ENCODE data around the gene GNAI3. TPM values are rescaled to one million over a fixed set of nuclear protein-coding genes. Genes with fewer than 3 reads are reported as not detected.
A peak's percentile ranks its signal among the peaks of the same experiment; 100 is the strongest.

GNAI3 gene
- polyA plus RNA-seq, 1 experiment = 14.8 TPM

GRCh38 chr1:109634771-109635750 is 86.6 kb downstream of the GNAI3 start:
- no peak overlapping the region for H3K4me3 ChIP-seq (ENCODE audit: low read depth, low read length)
- no peak for DNase-seq (ENCODE audit: low read depth, low spot score)
- POLR2A ChIA-PET = interaction anchor here (1.4 kb wide), 1 partner anchor 87 kb away, joined by 11 read pairs; the partner anchor contains the start of gene GNAI3
- H3K27ac ChIP-seq (ENCODE audit: low read depth, low read length) = no peak overlapping the region
- TF ChIP-seq CTCF (IDR thresholded peaks at IDR 0.05; ENCODE audit: low read depth, low read length) = no peak
- no peaks in the 10 kb centered on the region for H3K27me3 ChIP-seq (ENCODE audit: control insufficient read depth, insufficient read depth, low read length)
- H3K9me3 ChIP-seq (ENCODE audit: control insufficient read depth, insufficient read depth, low read length) = no peaks in the 10 kb centered on the region
- CTCF ChIA-PET = interaction anchor here (1.1 to 10.8 kb wide), 7 partner anchors 8 to 139 kb away, joined by 3 to 106 read pairs (median 4); partner anchors contain the start of genes AMPD2 and GNAT2

GRCh38 chr1:109635862-109636200 is 87.4 kb downstream of the GNAI3 start:
- DNase-seq (ENCODE audit: low read depth, low spot score) = no peak
- no peak for TF ChIP-seq CTCF (IDR thresholded peaks at IDR 0.05; ENCODE audit: low read depth, low read length)
- Histone ChIP-seq H3K27ac (ENCODE audit: low read depth, low read length) (peak overlapping the region; percentile 33), H3K27me3 (ENCODE audit: control insufficient read depth, insufficient read depth, low read length) (no peaks in the 10 kb centered on the region), H3K4me3 (ENCODE audit: low read depth, low read length) (no peak overlapping the region), H3K9me3 (ENCODE audit: control insufficient read depth, insufficient read depth, low read length) (no peaks in the 10 kb centered on the region)
- POLR2A ChIA-PET = interaction anchor here (0.7 to 1.4 kb wide), 2 partner anchors 35 to 88 kb away, joined by 3 to 11 read pairs; partner anchors contain the start of gene GNAI3
- CTCF ChIA-PET = interaction anchor here (1.1 to 10.9 kb wide), 5 partner anchors 8 to 138 kb away, joined by 3 to 365 read pairs (median 102); no protein-coding TSS in a partner anchor

GRCh38 chr1:109636201-109636952 is 88.0 kb downstream of the GNAI3 start:
- no peak for DNase-seq (ENCODE audit: low read depth, low spot score)
- TF ChIP-seq CTCF (IDR thresholded peaks at IDR 0.05; ENCODE audit: low read depth, low read length) = no peak
- ChIA-PET POLR2A (interaction anchor here (0.7 to 1.4 kb wide), 2 partner anchors 36 to 88 kb away, joined by 3 to 11 read pairs; partner anchors contain the start of gene GNAI3), CTCF (interaction anchor here (1.1 to 10.9 kb wide), 6 partner anchors 8 to 349 kb away, joined by 3 to 365 read pairs (median 83); partner anchors contain the start of gene AHCYL1)
- no peak overlapping the region for H3K4me3 ChIP-seq (ENCODE audit: low read depth, low read length)
- no peaks in the 10 kb centered on the region for H3K9me3 ChIP-seq (ENCODE audit: control insufficient read depth, insufficient read depth, low read length)
- no peaks in the 10 kb centered on the region for H3K27me3 ChIP-seq (ENCODE audit: control insufficient read depth, insufficient read depth, low read length)
- H3K27ac ChIP-seq (ENCODE audit: low read depth, low read length) = peak overlapping the region; percentile 33

GRCh38 chr1:109637446-109637845 is 89.0 kb downstream of the GNAI3 start:
- no peak for TF ChIP-seq CTCF (IDR thresholded peaks at IDR 0.05; ENCODE audit: low read depth, low read length)
- H3K27ac ChIP-seq (ENCODE audit: low read depth, low read length) = no peak overlapping the region
- H3K27me3 ChIP-seq (ENCODE audit: control insufficient read depth, insufficient read depth, low read length) = no peaks in the 10 kb centered on the region
- DNase-seq (ENCODE audit: low read depth, low spot score) = no peak
- POLR2A ChIA-PET = no interaction called here
- H3K4me3 ChIP-seq (ENCODE audit: low read depth, low read length) = no peak overlapping the region
- CTCF ChIA-PET = interaction anchor here (1.6 to 10.9 kb wide), 6 partner anchors 9 to 347 kb away, joined by 5 to 365 read pairs (median 83); partner anchors contain the start of gene AHCYL1
- no peaks in the 10 kb centered on the region for H3K9me3 ChIP-seq (ENCODE audit: control insufficient read depth, insufficient read depth, low read length)
